GM18519 (cell line): Measurements from ENCODE around the gene KRTAP4-6.
"Not testable (repeated sequence)": the region's sequence is repeated elsewhere in the genome, so short reads cannot be mapped to it uniquely, and the experiment has no call there.

Experiments used
- ATAC-seq: cut with Tn5 transposase; IDR thresholded peaks from one replicate; pipeline ENCODE4 v1.9.1; 2021; ENCODE audit warnings: mild to moderate bottlenecking, moderate library complexity; ENCODE audit not compliant: unreplicated experiment, low FRiP score

The KRTAP4-6 gene

DNA sequence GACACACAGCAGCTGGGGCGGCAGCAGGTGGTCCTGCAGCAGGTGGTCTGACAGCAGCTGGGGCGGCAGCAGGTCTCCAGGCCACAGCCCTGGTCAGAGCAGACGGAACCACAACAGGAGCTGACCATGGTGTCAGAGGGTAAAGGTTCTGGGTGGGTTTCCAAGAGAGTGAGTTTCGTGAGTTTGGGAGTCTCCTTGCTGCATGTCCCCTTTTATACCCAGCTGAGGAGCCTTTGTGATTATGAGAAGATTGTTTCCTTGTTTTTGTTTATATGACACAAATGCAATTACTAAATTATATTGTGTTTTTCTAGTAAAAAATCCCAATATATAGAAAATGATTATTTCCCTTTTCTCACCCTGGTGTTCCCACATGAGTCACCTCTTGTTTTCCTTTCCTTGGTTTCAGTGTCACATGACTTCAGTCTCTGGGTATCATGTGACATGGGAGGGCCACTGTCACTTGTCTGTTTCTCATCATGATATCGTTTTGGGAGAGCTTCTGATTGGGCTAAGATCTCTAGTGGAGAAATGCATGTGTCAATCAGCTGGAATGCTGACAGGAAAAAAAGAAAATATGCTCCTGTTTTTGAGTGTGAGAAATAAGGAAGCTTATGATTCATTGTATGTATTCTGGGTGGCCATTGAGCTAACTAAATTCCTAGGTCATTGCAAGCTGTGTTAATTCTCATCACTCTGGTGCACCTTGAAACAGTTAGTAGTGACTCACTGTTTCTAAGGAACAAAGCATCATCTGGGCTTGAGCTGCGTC, at the start of gene KRTAP4-6:
KRTAP4-6 (minus strand) TSS at position 185 of the 772 bp plus-strand sequence; CDS start at position 128, 57 bp downstream.
- ATAC-seq: no peak

DNA sequence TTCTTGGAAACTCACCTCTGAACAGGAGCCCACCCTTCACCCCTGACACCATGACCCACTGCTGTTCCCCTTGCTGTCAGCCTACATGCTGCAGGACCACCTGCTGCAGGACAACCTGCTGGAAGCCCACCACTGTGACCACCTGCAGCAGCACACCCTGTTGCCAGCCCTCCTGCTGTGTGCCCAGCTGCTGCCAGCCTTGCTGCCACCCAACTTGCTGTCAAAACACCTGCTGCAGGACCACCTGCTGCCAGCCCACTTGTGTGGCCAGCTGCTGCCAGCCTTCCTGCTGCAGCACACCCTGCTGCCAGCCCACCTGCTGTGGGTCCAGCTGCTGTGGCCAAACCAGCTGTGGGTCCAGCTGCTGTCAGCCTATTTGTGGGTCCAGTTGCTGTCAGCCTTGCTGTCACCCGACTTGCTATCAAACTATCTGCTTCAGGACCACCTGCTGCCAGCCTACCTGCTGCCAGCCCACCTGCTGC, 49.5 kb upstream of the KRTAP4-6 start, which contains the start of gene KRTAP9-1:
KRTAP9-1 (plus strand) TSS at position 51 of the 482 bp plus-strand sequence; CDS start at position 51, 0 bp downstream.
- not testable (repeated sequence) for ATAC-seq

- ATAC-seq: no peak
Measured at GRCh38 chr17:41186872-41187271, 46.5 kb upstream of the KRTAP4-6 start.

DNA sequence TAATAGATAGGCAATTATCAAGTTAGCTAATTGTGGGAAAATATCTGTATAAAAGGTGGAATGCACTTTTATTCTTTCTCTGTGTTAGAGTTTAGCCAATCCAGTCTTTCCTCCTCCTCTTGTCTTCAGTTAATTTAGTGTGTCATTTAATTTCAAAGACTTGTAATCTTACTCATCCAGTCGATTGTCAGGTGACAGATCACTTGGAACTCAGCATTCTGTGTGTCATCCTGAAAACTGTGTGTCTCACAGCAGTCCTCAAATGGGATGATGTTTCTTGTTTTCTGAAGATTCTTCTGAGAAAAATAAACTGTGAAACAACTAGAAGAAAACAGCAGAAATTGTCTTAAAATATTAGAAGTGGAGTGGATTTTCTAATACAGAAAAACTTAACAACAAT, 44.7 kb upstream of the KRTAP4-6 start:
- ATAC-seq: no peak

GRCh38 chr17:41184480-41184961, 44.2 kb upstream of the KRTAP4-6 start, which contains the start of gene KRTAP4-1:
Gene KRTAP4-1, minus strand, starts transcription at chr17:41184911. Its CDS starts 57 bp downstream, at chr17:41184854.
- ATAC-seq: no peak

DNA sequence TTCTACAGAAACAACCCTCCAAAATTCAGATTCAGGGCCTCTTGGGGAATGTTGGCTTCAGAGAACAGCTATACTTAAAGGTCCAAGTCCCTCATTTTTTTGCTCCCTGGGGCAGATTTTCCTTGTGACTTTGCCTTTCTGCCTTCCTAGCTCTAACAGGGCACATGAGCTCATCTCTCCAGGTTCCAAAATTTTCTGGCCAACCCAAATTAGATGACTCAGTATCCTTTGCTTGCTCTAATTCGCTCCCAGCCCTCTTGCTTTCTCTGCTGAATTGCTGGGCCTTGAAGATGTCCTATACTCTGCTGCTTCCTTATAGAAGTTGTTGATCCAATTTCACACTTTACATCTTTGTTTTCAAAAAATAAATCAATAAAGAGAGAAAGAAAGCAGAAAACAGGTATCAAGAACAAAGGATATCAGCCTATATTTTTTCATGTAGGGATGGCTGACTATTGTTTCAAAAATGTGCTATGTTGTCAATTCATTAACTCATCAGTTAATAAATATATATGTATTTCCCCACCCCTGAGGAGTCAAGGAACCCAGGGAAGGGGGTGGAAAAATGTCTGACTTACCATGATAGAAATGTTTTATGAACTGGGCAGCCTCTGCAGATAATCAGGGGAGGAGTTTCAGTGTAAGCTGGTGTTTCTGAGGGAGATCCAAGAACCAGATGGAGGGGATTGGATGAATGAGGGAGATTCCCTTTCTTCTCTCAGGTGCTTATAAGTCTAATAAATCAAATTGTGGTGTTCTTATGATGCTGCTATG, 38.7 kb upstream of the KRTAP4-6 start:
- ATAC-seq: no peak

DNA sequence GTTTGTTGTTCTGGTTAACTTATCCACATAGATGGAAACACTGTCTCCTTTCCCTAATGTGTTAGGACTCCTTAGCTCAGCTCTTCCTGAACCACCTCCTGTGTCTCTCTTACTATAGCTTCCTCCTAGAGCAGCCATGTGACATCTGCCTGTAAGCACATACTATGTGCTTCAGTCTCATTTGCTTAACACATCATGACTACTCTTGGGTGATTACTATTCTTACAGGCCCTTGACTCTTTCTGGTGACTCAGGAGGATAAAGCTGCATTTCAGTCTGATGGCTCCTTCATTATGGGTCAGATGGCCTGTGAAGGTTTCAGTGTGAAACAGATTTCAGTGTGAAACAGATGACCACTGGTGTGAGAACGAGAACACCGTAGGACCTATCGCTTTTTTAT, 38.0 kb upstream of the KRTAP4-6 start:
- no peak for ATAC-seq

GRCh38 chr17:41177727-41178271, 37.5 kb upstream of the KRTAP4-6 start, which contains the start of gene KRTAP4-2:
Gene KRTAP4-2, minus strand, starts transcription at chr17:41178221. Its CDS starts 57 bp downstream, at chr17:41178164.
- no peak for ATAC-seq

- no peak for ATAC-seq
Measured at GRCh38 chr17:41176744-41177387, 36.5 kb upstream of the KRTAP4-6 start.

DNA sequence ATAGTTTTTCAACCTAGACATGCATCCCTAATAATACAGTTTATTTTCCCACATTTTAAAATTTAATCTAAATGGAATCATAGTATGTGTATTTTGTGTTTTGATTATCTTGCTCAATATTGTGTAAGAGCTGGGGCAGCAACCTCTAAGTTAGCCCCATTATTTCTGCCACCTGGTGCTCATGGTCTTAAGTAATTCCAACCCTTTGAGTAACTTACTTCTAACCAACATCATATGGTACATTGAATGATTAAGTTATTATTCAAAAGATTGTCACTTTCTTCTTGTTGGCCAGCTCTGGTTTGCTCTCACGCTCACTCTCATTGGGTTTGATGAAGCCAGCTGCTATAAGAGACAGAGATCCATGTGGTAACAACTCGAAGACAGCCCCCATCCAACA, 31.5 kb upstream of the KRTAP4-6 start:
- no peak for ATAC-seq

GRCh38 chr17:41168121-41168520, 27.8 kb upstream of the KRTAP4-6 start, which contains the start of gene KRTAP4-3:
Gene KRTAP4-3, minus strand, starts transcription at chr17:41168221. Its CDS starts 49 bp downstream, at chr17:41168172.
- no peak for ATAC-seq

- ATAC-seq: no peak
Measured at GRCh38 chr17:41167561-41167960, 27.2 kb upstream of the KRTAP4-6 start.

GRCh38 chr17:41163828-41164227, 23.5 kb upstream of the KRTAP4-6 start:
- no peak for ATAC-seq

GRCh38 chr17:41160648-41161047, 20.3 kb upstream of the KRTAP4-6 start, which contains the start of gene KRTAP4-4:
Gene KRTAP4-4, minus strand, starts transcription at chr17:41160748. Its CDS starts 57 bp downstream, at chr17:41160691.
- no peak for ATAC-seq

DNA sequence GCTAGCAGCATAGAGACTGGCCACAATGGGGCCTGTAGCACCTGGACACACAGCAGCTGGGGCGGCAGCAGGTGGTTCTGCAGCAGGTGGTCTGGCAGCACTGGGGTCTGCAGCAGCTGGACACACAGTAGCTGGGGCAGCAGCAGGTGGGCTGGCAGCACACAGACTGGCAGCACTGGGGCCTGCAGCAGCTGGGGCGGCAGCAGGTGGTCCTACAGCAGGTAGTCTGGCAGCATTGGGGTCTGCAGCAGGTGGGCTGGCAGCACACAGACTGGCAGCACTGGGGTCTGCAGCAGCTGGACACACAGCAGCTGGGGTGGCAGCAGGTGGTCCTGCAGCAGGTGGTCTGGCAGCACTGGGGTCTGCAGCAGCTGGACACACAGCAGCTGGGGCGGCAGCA, 19.8 kb upstream of the KRTAP4-6 start:
- not testable (repeated sequence) for ATAC-seq

- no peak for ATAC-seq
Measured at GRCh38 chr17:41153856-41154255, 13.5 kb upstream of the KRTAP4-6 start.

- ATAC-seq: no peak
Measured at GRCh38 chr17:41151525-41151924, 11.2 kb upstream of the KRTAP4-6 start.

DNA sequence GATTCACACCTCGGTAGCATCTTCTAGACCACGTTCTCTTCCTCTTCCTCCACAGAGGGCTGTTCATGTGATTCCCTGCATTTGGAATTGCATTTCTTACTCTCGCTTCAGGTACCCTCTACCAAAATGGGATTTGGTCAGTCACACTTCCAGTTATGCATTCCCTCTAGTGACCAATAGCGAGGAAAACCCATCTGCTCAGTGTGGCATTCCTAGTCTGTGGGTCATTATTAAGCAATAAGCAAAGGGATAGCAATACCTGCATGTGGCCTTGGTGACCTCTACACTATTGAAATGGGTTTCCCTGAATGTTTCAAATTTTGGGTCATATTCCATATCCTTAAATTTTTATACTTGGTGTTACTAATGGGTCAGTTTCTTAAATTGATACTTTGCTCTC, 9.7 kb upstream of the KRTAP4-6 start:
- no peak for ATAC-seq

- no peak for ATAC-seq
Measured at GRCh38 chr17:41149652-41149985, 9.3 kb upstream of the KRTAP4-6 start, which contains the start of gene KRTAP4-5. Gene KRTAP4-5, minus strand, starts transcription at chr17:41149825. Its CDS starts 58 bp downstream, at chr17:41149767.
